ENCODE data around the gene MAMDC4. TPM values are rescaled to one million over a fixed set of nuclear protein-coding genes. Genes with fewer than 3 reads are reported as not detected.
"Not testable (repeated sequence)": the region's sequence is repeated elsewhere in the genome, so short reads cannot be mapped to it uniquely, and the experiment has no call there.

MAMDC4 gene
- polyA plus RNA-seq, 4 donors: 6.0 to 10.6 (median 6.9) TPM

- DNase-seq (ENCODE audit: low read depth in 4 of 4, low spot score in 3 of 4): no peak
Observed at GRCh38 chr9:136824496-136825225, 27.5 kb upstream of the MAMDC4 start.

GRCh38 chr9:136825295-136826187, 26.6 kb upstream of the MAMDC4 start:
- DNase-seq (ENCODE audit: low read depth in 4 of 4, low spot score in 3 of 4): no peak

- no peak for DNase-seq (ENCODE audit: low read depth in 4 of 4, low spot score in 3 of 4)
Observed at GRCh38 chr9:136826188-136826541, 26.0 kb upstream of the MAMDC4 start.

- no peak for DNase-seq (ENCODE audit: low read depth in 4 of 4, low spot score in 3 of 4)
Observed at GRCh38 chr9:136826703-136827582, 25.2 kb upstream of the MAMDC4 start.

- DNase-seq (ENCODE audit: low read depth in 4 of 4, low spot score in 3 of 4): no peak
Observed at GRCh38 chr9:136827794-136828473, 24.2 kb upstream of the MAMDC4 start.

GRCh38 chr9:136828474-136829140, 23.5 kb upstream of the MAMDC4 start:
- no peak for DNase-seq (ENCODE audit: low read depth in 4 of 4, low spot score in 3 of 4)

GRCh38 chr9:136829412-136829811, 22.7 kb upstream of the MAMDC4 start:
- DNase-seq (ENCODE audit: low read depth in 4 of 4, low spot score in 3 of 4): no peak

GRCh38 chr9:136829981-136830885, 21.9 kb upstream of the MAMDC4 start:
- no peak for DNase-seq (ENCODE audit: low read depth in 4 of 4, low spot score in 3 of 4)

GRCh38 chr9:136831002-136831719, 21.0 kb upstream of the MAMDC4 start:
- DNase-seq (ENCODE audit: low read depth in 4 of 4, low spot score in 3 of 4): no peak

- no peak for DNase-seq (ENCODE audit: low read depth in 4 of 4, low spot score in 3 of 4)
Observed at GRCh38 chr9:136831720-136832104, 20.4 kb upstream of the MAMDC4 start.

GRCh38 chr9:136832581-136832980, 19.6 kb upstream of the MAMDC4 start:
- no peak for DNase-seq (ENCODE audit: low read depth in 4 of 4, low spot score in 3 of 4)

- DNase-seq (ENCODE audit: low read depth in 4 of 4, low spot score in 3 of 4): not testable (repeated sequence)
Observed at GRCh38 chr9:136833381-136834048, 18.6 kb upstream of the MAMDC4 start.

GRCh38 chr9:136835162-136835931, 16.8 kb upstream of the MAMDC4 start:
- DNase-seq (ENCODE audit: low read depth in 4 of 4, low spot score in 3 of 4): no peak

- no peak for DNase-seq (ENCODE audit: low read depth in 4 of 4, low spot score in 3 of 4)
Observed at GRCh38 chr9:136835932-136836904, 15.9 kb upstream of the MAMDC4 start.

GRCh38 chr9:136837146-136837855, 14.8 kb upstream of the MAMDC4 start:
- DNase-seq (ENCODE audit: low read depth in 4 of 4, low spot score in 3 of 4): no peak
